Neuronal stem cell (in vitro differentiated cells): Measurements from ENCODE around the gene KLHL8.
A peak's percentile ranks its signal among the peaks of the same experiment; 100 is the strongest.

Experiments used
- DNase-seq: peaks from one replicate; pipeline ENCODE4 v3.0.0-alpha.2; 2013; ENCODE audit warnings: low spot score
- H2AFZ ChIP-seq: one replicate; pipeline ENCODE4 v1.6.1; 2013; ENCODE audit warnings: mild to moderate bottlenecking, low read length, inconsistent platforms
- H2AK5ac ChIP-seq: 2 replicates; pipeline ENCODE4 v1.6.1; 2013; ENCODE audit warnings: low read depth, mild to moderate bottlenecking, inconsistent platforms, low read length, moderate library complexity, mixed read lengths
- H2BK120ac ChIP-seq: 2 replicates; pipeline ENCODE4 v1.6.1; 2013; ENCODE audit warnings: low read depth, mild to moderate bottlenecking, inconsistent platforms, low read length, moderate library complexity, mixed read lengths
- H2BK12ac ChIP-seq: one replicate; pipeline ENCODE4 v1.6.1; 2013; ENCODE audit warnings: low read length, inconsistent platforms
- H2BK15ac ChIP-seq: 2 replicates; pipeline ENCODE4 v1.6.1; 2013; ENCODE audit warnings: mild to moderate bottlenecking, low read length, inconsistent platforms, mixed read lengths
- H2BK5ac ChIP-seq: one replicate; pipeline ENCODE4 v1.6.1; 2013; ENCODE audit warnings: inconsistent platforms, mild to moderate bottlenecking, low read length, moderate library complexity
- H3K14ac ChIP-seq: one replicate; pipeline ENCODE4 v1.6.1; 2013; ENCODE audit warnings: low read length, inconsistent platforms
- H3K18ac ChIP-seq: 2 replicates; pipeline ENCODE4 v1.6.1; 2013; ENCODE audit warnings: low read length, inconsistent platforms
- H3K23ac ChIP-seq: 2 replicates; pipeline ENCODE4 v1.6.1; 2013; ENCODE audit warnings: low read depth, mild to moderate bottlenecking, mixed read lengths, low read length, inconsistent platforms; ENCODE audit not compliant: poor library complexity
- H3K27ac ChIP-seq: replicated peaks from 3 replicates; pipeline ENCODE4 v1.5.1; 2013; ENCODE audit warnings: low read length, inconsistent platforms
- H3K27me3 ChIP-seq, 3 experiments: 2 replicates each; pipeline ENCODE4 v1.6.1; 2013; ENCODE audit warnings: low read length in 3 of 3, mild to moderate bottlenecking in 2 of 3, inconsistent platforms in 1 of 3, low read depth in 1 of 3, mixed read lengths in 1 of 3, moderate library complexity in 1 of 3; ENCODE audit not compliant: control insufficient read depth in 3 of 3, insufficient read depth in 3 of 3
- H3K36me3 ChIP-seq, 2 donors: replicated peaks in 1 of 2; 2 replicates each; pipeline ENCODE4 v1.6.1; 2013; ENCODE audit warnings: low read length in 2 of 2; ENCODE audit not compliant: control insufficient read depth in 2 of 2, insufficient read depth in 2 of 2
- H3K4ac ChIP-seq: 2 replicates; pipeline ENCODE4 v1.6.1; 2013; ENCODE audit warnings: inconsistent platforms, mild to moderate bottlenecking, low read length, moderate library complexity
- H3K4me1 ChIP-seq, 2 donors: 1 replicate in 1 of 2; 2 replicates in 1 of 2; pipeline ENCODE4 v1.6.1; 2013; ENCODE audit warnings: low read length in 2 of 2, low read depth in 1 of 2; ENCODE audit not compliant: control insufficient read depth in 2 of 2, insufficient read depth in 1 of 2
- H3K4me2 ChIP-seq: one replicate; pipeline ENCODE4 v1.6.1; 2013; ENCODE audit warnings: mild to moderate bottlenecking, low read length, inconsistent platforms; ENCODE audit not compliant: insufficient read depth, poor library complexity, severe bottlenecking
- H3K4me3 ChIP-seq, 2 donors: 2 replicates each; pipeline ENCODE4 v1.5.1; 2013; ENCODE audit warnings: low read length in 2 of 2, mild to moderate bottlenecking in 2 of 2, inconsistent platforms in 1 of 2, moderate library complexity in 1 of 2
- H3K79me1 ChIP-seq: one replicate; pipeline ENCODE4 v1.6.1; 2013; ENCODE audit warnings: low read depth, mild to moderate bottlenecking, inconsistent platforms, low read length, moderate library complexity
- H3K9ac ChIP-seq: one replicate; pipeline ENCODE4 v1.6.1; 2013; ENCODE audit warnings: mild to moderate bottlenecking, low read depth, low read length, inconsistent platforms; ENCODE audit not compliant: poor library complexity
- H3K9me3 ChIP-seq, 2 donors: replicated peaks in 1 of 2; 2 replicates each; pipeline versions ENCODE3 to v1.6.1; 2013; ENCODE audit warnings: low read length in 2 of 2, mild to moderate bottlenecking in 2 of 2, inconsistent platforms in 1 of 2, low read depth in 1 of 2, mixed read lengths in 1 of 2, moderate library complexity in 1 of 2; ENCODE audit not compliant: control insufficient read depth in 2 of 2, insufficient read depth in 1 of 2
- H4K8ac ChIP-seq: one replicate; pipeline ENCODE4 v1.6.1; 2013; ENCODE audit warnings: low read depth, mild to moderate bottlenecking, inconsistent platforms, low read length, moderate library complexity
- H4K91ac ChIP-seq: one replicate; pipeline ENCODE4 v1.6.1; 2013; ENCODE audit warnings: low read length, low read depth, mild to moderate bottlenecking, inconsistent platforms; ENCODE audit not compliant: poor library complexity
- WGBS, 2 donors: extraction: QIAGEN DNeasy Blood & Tissue Kit; methylation state at CpG; one replicate each; pipeline ENCODE4 v1.1.7; 2013; ENCODE audit warnings: missing lambda C conversion rate in 2 of 2, mixed read lengths in 1 of 2; ENCODE audit not compliant: insufficient read length in 2 of 2, insufficient replicate concordance in 1 of 2; ENCODE audit errors: extremely low coverage in 2 of 2; 5-methylcytosine and 5-hydroxymethylcytosine counted together

Gene KLHL8

GRCh38 chr4:87120411-87121162, 99.8 kb downstream of the KLHL8 start:
- DNase-seq: no peak
- no peak overlapping the region for H4K8ac ChIP-seq
- H2BK15ac ChIP-seq: no peak overlapping the region
- H3K4ac ChIP-seq: no peak overlapping the region
- no peak overlapping the region for H3K27ac ChIP-seq
- H3K4me3 ChIP-seq: peak overlapping the region in 1 of 2 donors; percentile 18
- H3K9ac ChIP-seq: no peak overlapping the region
- no peak overlapping the region for H2BK5ac ChIP-seq
- no peak overlapping the region for H3K14ac ChIP-seq
- H3K4me2 ChIP-seq: no peak overlapping the region
- H3K23ac ChIP-seq: no peak overlapping the region
- H3K4me1 ChIP-seq: peaks cover 3 to 20% of the 10 kb centered on the region in 2 donors
- no peak overlapping the region for H2BK120ac ChIP-seq
- no peaks in the 10 kb centered on the region for H3K9me3 ChIP-seq
- H3K36me3 ChIP-seq: peaks cover 4 to 59% of the 10 kb centered on the region in 2 donors
- no CpG with 5 or more reads among the region's 18 CpGs for WGBS, 2 donors
- no peaks in the 10 kb centered on the region for H3K27me3 ChIP-seq
- no peak overlapping the region for H2AK5ac ChIP-seq
- no peak overlapping the region for H3K18ac ChIP-seq
- no peaks in the 10 kb centered on the region for H3K79me1 ChIP-seq
- no peak overlapping the region for H2AFZ ChIP-seq
- no peak overlapping the region for H4K91ac ChIP-seq
- H2BK12ac ChIP-seq: no peak overlapping the region

- Histone ChIP-seq H2BK120ac (no peak overlapping the region), H3K23ac (no peak overlapping the region), H3K9me3 (no peaks in the 10 kb centered on the region), H3K4me3 (no peak overlapping the region), H3K18ac (no peak overlapping the region), H2BK12ac (no peak overlapping the region), H3K14ac (no peak overlapping the region), H4K8ac (no peak overlapping the region), H4K91ac (no peak overlapping the region), H3K79me1 (no peaks in the 10 kb centered on the region), H2BK15ac (no peak overlapping the region), H3K36me3 (peaks cover 6 to 58% of the 10 kb centered on the region in 2 donors), H2AK5ac (no peak overlapping the region), H3K4ac (no peak overlapping the region), H3K9ac (no peak overlapping the region), H3K4me2 (no peak overlapping the region), H3K27me3 (no peaks in the 10 kb centered on the region), H3K4me1 (peaks cover 3 to 20% of the 10 kb centered on the region in 2 donors), H2AFZ (no peak overlapping the region), H2BK5ac (no peak overlapping the region), H3K27ac (no peak overlapping the region)
- no CpG with 5 or more reads among the region's 4 CpGs for WGBS, 2 donors
- DNase-seq: no peak
Observed at GRCh38 chr4:87120010-87120409, 100.4 kb downstream of the KLHL8 start.

GRCh38 chr4:87118826-87119225, 101.6 kb downstream of the KLHL8 start:
- Histone ChIP-seq H3K18ac (no peak overlapping the region), H2BK12ac (no peak overlapping the region), H4K91ac (no peak overlapping the region), H3K4me3 (no peak overlapping the region), H3K27ac (no peak overlapping the region), H3K4me1 (peaks cover 3 to 20% of the 10 kb centered on the region in 2 donors), H3K27me3 (no peaks in the 10 kb centered on the region), H3K9ac (no peak overlapping the region), H3K14ac (no peak overlapping the region), H3K79me1 (no peaks in the 10 kb centered on the region), H3K4me2 (no peak overlapping the region), H3K9me3 (no peaks in the 10 kb centered on the region), H2BK15ac (no peak overlapping the region), H2AFZ (no peak overlapping the region), H2BK5ac (no peak overlapping the region), H3K4ac (no peak overlapping the region), H2BK120ac (no peak overlapping the region), H3K23ac (no peak overlapping the region), H2AK5ac (no peak overlapping the region), H3K36me3 (peaks cover 11 to 63% of the 10 kb centered on the region in 2 donors), H4K8ac (no peak overlapping the region)
- no CpG with 5 or more reads among the region's 2 CpGs for WGBS, 2 donors
- no peak for DNase-seq

GRCh38 chr4:87118421-87118820, 102.0 kb downstream of the KLHL8 start:
- Histone ChIP-seq H3K79me1 (no peaks in the 10 kb centered on the region), H4K91ac (no peak overlapping the region), H2BK120ac (no peak overlapping the region), H3K14ac (no peak overlapping the region), H2AFZ (no peak overlapping the region), H3K36me3 (peaks cover 11 to 67% of the 10 kb centered on the region in 2 donors), H3K9ac (no peak overlapping the region), H3K9me3 (no peaks in the 10 kb centered on the region), H2BK5ac (no peak overlapping the region), H2BK15ac (no peak overlapping the region), H3K23ac (no peak overlapping the region), H2BK12ac (no peak overlapping the region), H3K4me1 (peaks cover 3 to 20% of the 10 kb centered on the region in 2 donors), H3K4me3 (no peak overlapping the region), H2AK5ac (no peak overlapping the region), H3K27ac (no peak overlapping the region), H4K8ac (no peak overlapping the region), H3K18ac (no peak overlapping the region), H3K27me3 (no peaks in the 10 kb centered on the region), H3K4ac (no peak overlapping the region), H3K4me2 (no peak overlapping the region)
- no CpG with 5 or more reads among the region's 1 CpG for WGBS, 2 donors
- DNase-seq: no peak
